GM12872 (cell line): Measurements from ENCODE around the gene ABHD3.

Experiments used
- CTCF ChIP-seq: IDR thresholded peaks from 3 replicates; pipeline ENCODE4 v1.5.1; 2011; ENCODE audit warnings: low read depth, mild to moderate bottlenecking, low read length, moderate library complexity; ENCODE audit not compliant: insufficient read depth

ABHD3 gene

GRCh38 chr18:21656402-21656801, 48.2 kb downstream of the ABHD3 start:
- no peak for TF ChIP-seq CTCF

- TF ChIP-seq CTCF = no peak
Observed at GRCh38 chr18:21653361-21653760, 51.2 kb downstream of the ABHD3 start.

- TF ChIP-seq CTCF = no peak
Observed at GRCh38 chr18:21652073-21652472, 52.5 kb downstream of the ABHD3 start.

- TF ChIP-seq CTCF = no peak
Observed at GRCh38 chr18:21650311-21650710, 54.3 kb downstream of the ABHD3 start.

GRCh38 chr18:21638822-21639221, 65.8 kb downstream of the ABHD3 start:
- TF ChIP-seq CTCF = no peak

- no peak for TF ChIP-seq CTCF
Observed at GRCh38 chr18:21636769-21637168, 67.8 kb downstream of the ABHD3 start.

- TF ChIP-seq CTCF = no peak
Observed at GRCh38 chr18:21634588-21635199, 69.9 kb downstream of the ABHD3 start.
